GM21423 (cell line): ENCODE data around the gene LSP1.

Experiments used
- ATAC-seq: cut with Tn5 transposase; IDR thresholded peaks from one replicate; pipeline ENCODE4 v1.9.1; 2021; ENCODE audit warnings: mild to moderate bottlenecking, moderate library complexity; ENCODE audit not compliant: unreplicated experiment

Gene LSP1

GRCh38 chr11:1824221-1825038 lies 28.5 kb upstream of the LSP1 start:
- no peak for ATAC-seq

GRCh38 chr11:1825039-1825740 lies 27.7 kb upstream of the LSP1 start:
- ATAC-seq: no peak

GRCh38 chr11:1825785-1826451 lies 27.0 kb upstream of the LSP1 start:
- ATAC-seq: no peak

- no peak for ATAC-seq
Measured at GRCh38 chr11:1826552-1827094, 26.3 kb upstream of the LSP1 start.

- no peak for ATAC-seq
Measured at GRCh38 chr11:1827095-1827813, 25.6 kb upstream of the LSP1 start.

- no peak for ATAC-seq
Measured at GRCh38 chr11:1827931-1828330, 25.0 kb upstream of the LSP1 start.

- no peak for ATAC-seq
Measured at GRCh38 chr11:1828542-1828941, 24.3 kb upstream of the LSP1 start.

GRCh38 chr11:1829039-1829820 lies 23.7 kb upstream of the LSP1 start:
- no peak for ATAC-seq

GRCh38 chr11:1830004-1830321 lies 22.9 kb upstream of the LSP1 start:
- ATAC-seq: no peak

- ATAC-seq: no peak
Measured at GRCh38 chr11:1830322-1831223, 22.3 kb upstream of the LSP1 start.

GRCh38 chr11:1831338-1832210 lies 21.3 kb upstream of the LSP1 start:
- ATAC-seq: no peak

GRCh38 chr11:1832211-1832919 lies 20.5 kb upstream of the LSP1 start:
- no peak for ATAC-seq

GRCh38 chr11:1832920-1833295 lies 20.0 kb upstream of the LSP1 start:
- ATAC-seq: no peak

GRCh38 chr11:1834062-1834610 lies 18.7 kb upstream of the LSP1 start:
- ATAC-seq: no peak

GRCh38 chr11:1834779-1835670 lies 17.9 kb upstream of the LSP1 start, which contains the start of gene SYT8:
Gene SYT8, plus strand, starts transcription at chr11:1834990. Its CDS starts 116 bp downstream, at chr11:1835106.
- no peak for ATAC-seq

- ATAC-seq: no peak
Measured at GRCh38 chr11:1835671-1836010, 17.2 kb upstream of the LSP1 start.
